ENCODE data around the gene PHF23. TPM values are rescaled to one million over a fixed set of nuclear protein-coding genes. Genes with fewer than 3 reads are reported as not detected.

PHF23 gene
- total and polyA plus RNA-seq, 9 of the 15 experiments (the other 6 are each of a cell fraction or from before 2014, with no cell fraction given), result 7.4 to 87.5 (median 33.7) TPM

DNA sequence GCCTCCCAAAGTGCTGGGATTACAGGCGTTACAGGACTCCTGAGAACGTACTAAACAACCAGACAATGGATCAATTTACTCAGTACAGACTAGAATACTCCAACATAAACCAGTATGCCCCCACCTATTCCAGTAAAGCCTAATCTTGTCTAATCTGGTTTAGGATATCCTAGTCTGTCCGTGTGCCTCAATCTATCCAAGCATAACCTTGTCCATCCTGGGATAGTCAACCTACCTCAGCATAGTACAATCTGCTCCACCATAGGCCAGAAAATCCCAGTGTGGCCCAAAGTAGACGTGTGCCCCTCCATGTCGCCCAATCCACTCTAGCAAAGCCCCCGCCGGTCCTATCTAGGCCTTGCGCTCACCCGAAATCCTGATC is 5.6 kb downstream of the PHF23 start:
- H3K9me1 ChIP-seq (ENCODE audit: control insufficient read depth, insufficient read depth, low read length), result peaks cover 4% of the 10 kb centered on the region
- H3K9me3 ChIP-seq (replicated peaks; ENCODE audit: control insufficient read depth, insufficient read depth, low read depth, low read length), result no peaks in the 10 kb centered on the region
- WGBS (ENCODE audit: insufficient coverage, low coverage, missing lambda C conversion rate), result 0% methylated on average over 9 of the region's 9 CpGs
- peaks cover 81% of the 10 kb centered on the region for H3K79me2 ChIP-seq (ENCODE audit: control insufficient read depth, insufficient read depth, low read length)
- intact Hi-C loops (cut with micrococcal nuclease) (no loop called here), in situ Hi-C loops (cut with MboI) (no loop called here)
- peaks cover 28 to 35% of the 10 kb centered on the region in 2 experiments; a peak in 4 of 5 replicates for H3K4me1 ChIP-seq (replicated peaks in 1 of 2; ENCODE audit: control insufficient read depth in 2 of 2, insufficient read depth in 2 of 2, low read length in 2 of 2)
- H3K27ac ChIP-seq (ENCODE audit: extremely low read depth, low read depth, low read length), result peak overlapping the region; percentile 89
- peaks cover 60% of the 10 kb centered on the region; the same call in 2 of the 3 replicates for H3K36me3 ChIP-seq (ENCODE audit: control insufficient read depth, insufficient read depth, low read length)
- ChIA-PET POLR2A (interaction anchor here (0.6 to 6.6 kb wide), 4 partner anchors 9 to 648 kb away, joined by 3 to 73 read pairs (median 6); partner anchors contain the start of genes ACADVL, DLG4 and GABARAP), CTCF (ENCODE audit: low intra/inter-chr PET ratio) (no interaction called here)
- peaks cover 12% of the 10 kb centered on the region for H4K20me1 ChIP-seq (replicated peaks; ENCODE audit: control insufficient read depth, insufficient read depth, low read length)
- FAIRE-seq (peak; percentile 19), ATAC-seq (no peak; the same call in 2 of the 3 replicates), DNase-seq (ENCODE audit: extremely low read depth in 1 of 4, low spot score in 3 of 4) (no peak)
- peak overlapping the region; percentile 95 to 97 for H3K9ac ChIP-seq (ENCODE audit: insufficient read depth in 1 of 2, low read depth in 2 of 2, low read length in 2 of 2)
- no peaks in the 10 kb centered on the region for H3K27me3 ChIP-seq (ENCODE audit: control insufficient read depth in 2 of 2, insufficient read depth in 2 of 2, low read length in 2 of 2)
- BruUV-seq (replicated peaks), result no TSS peak
- H3K4me3 ChIP-seq, result peak overlapping the region; percentile 73
- H3K4me2 ChIP-seq (ENCODE audit: insufficient read depth, low read length), result peak overlapping the region; percentile 91
- H2AFZ ChIP-seq (ENCODE audit: low read depth, low read length), result 0 out of 2 replicates have a peak overlapping the region, but pooled peaks have one; percentile 70
- TF ChIP-seq, protein P1, sequence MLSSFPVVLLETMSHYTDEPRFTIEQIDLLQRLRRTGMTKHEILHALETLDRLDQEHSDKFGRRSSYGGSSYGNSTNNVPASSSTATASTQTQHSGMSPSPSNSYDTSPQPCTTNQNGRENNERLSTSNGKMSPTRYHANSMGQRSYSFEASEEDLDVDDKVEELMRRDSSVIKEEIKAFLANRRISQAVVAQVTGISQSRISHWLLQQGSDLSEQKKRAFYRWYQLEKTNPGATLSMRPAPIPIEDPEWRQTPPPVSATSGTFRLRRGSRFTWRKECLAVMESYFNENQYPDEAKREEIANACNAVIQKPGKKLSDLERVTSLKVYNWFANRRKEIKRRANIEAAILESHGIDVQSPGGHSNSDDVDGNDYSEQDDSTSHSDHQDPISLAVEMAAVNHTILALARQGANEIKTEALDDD (IDR thresholded peaks at IDR 0.05), result peak; percentile 19; the same call in 1 of the 2 replicates
- TF ChIP-seq ESRRA (IDR thresholded peaks at IDR 0.05; ENCODE audit: borderline replicate concordance, low read depth), result no peak
- no peak for TF ChIP-seq ZSCAN32 (CRISPR knock-in tag; IDR thresholded peaks at IDR 0.05)
- TF ChIP-seq, protein P2, sequence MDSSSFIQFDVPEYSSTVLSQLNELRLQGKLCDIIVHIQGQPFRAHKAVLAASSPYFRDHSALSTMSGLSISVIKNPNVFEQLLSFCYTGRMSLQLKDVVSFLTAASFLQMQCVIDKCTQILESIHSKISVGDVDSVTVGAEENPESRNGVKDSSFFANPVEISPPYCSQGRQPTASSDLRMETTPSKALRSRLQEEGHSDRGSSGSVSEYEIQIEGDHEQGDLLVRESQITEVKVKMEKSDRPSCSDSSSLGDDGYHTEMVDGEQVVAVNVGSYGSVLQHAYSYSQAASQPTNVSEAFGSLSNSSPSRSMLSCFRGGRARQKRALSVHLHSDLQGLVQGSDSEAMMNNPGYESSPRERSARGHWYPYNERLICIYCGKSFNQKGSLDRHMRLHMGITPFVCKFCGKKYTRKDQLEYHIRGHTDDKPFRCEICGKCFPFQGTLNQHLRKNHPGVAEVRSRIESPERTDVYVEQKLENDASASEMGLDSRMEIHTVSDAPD (CRISPR knock-in tag; IDR thresholded peaks at IDR 0.05), result no peak
- TF ChIP-seq, protein P3, sequence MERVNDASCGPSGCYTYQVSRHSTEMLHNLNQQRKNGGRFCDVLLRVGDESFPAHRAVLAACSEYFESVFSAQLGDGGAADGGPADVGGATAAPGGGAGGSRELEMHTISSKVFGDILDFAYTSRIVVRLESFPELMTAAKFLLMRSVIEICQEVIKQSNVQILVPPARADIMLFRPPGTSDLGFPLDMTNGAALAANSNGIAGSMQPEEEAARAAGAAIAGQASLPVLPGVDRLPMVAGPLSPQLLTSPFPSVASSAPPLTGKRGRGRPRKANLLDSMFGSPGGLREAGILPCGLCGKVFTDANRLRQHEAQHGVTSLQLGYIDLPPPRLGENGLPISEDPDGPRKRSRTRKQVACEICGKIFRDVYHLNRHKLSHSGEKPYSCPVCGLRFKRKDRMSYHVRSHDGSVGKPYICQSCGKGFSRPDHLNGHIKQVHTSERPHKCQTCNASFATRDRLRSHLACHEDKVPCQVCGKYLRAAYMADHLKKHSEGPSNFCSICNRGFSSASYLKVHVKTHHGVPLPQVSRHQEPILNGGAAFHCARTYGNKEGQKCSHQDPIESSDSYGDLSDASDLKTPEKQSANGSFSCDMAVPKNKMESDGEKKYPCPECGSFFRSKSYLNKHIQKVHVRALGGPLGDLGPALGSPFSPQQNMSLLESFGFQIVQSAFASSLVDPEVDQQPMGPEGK (CRISPR knock-in tag; IDR thresholded peaks at IDR 0.05; ENCODE audit: borderline replicate concordance), result 0 out of 2 replicates have a peak, but pooled peaks have one; percentile 16
- TF ChIP-seq RBM17 (IDR thresholded peaks at IDR 0.05; ENCODE audit: borderline replicate concordance, low read depth, low read length), result no peak
- TF ChIP-seq TCF3 (CRISPR knock-in tag; IDR thresholded peaks at IDR 0.05), result no peak
- TF ChIP-seq ZFX (CRISPR knock-in tag; IDR thresholded peaks at IDR 0.05), result no peak; the same call in 1 of the 2 replicates
- TF ChIP-seq, protein P4, sequence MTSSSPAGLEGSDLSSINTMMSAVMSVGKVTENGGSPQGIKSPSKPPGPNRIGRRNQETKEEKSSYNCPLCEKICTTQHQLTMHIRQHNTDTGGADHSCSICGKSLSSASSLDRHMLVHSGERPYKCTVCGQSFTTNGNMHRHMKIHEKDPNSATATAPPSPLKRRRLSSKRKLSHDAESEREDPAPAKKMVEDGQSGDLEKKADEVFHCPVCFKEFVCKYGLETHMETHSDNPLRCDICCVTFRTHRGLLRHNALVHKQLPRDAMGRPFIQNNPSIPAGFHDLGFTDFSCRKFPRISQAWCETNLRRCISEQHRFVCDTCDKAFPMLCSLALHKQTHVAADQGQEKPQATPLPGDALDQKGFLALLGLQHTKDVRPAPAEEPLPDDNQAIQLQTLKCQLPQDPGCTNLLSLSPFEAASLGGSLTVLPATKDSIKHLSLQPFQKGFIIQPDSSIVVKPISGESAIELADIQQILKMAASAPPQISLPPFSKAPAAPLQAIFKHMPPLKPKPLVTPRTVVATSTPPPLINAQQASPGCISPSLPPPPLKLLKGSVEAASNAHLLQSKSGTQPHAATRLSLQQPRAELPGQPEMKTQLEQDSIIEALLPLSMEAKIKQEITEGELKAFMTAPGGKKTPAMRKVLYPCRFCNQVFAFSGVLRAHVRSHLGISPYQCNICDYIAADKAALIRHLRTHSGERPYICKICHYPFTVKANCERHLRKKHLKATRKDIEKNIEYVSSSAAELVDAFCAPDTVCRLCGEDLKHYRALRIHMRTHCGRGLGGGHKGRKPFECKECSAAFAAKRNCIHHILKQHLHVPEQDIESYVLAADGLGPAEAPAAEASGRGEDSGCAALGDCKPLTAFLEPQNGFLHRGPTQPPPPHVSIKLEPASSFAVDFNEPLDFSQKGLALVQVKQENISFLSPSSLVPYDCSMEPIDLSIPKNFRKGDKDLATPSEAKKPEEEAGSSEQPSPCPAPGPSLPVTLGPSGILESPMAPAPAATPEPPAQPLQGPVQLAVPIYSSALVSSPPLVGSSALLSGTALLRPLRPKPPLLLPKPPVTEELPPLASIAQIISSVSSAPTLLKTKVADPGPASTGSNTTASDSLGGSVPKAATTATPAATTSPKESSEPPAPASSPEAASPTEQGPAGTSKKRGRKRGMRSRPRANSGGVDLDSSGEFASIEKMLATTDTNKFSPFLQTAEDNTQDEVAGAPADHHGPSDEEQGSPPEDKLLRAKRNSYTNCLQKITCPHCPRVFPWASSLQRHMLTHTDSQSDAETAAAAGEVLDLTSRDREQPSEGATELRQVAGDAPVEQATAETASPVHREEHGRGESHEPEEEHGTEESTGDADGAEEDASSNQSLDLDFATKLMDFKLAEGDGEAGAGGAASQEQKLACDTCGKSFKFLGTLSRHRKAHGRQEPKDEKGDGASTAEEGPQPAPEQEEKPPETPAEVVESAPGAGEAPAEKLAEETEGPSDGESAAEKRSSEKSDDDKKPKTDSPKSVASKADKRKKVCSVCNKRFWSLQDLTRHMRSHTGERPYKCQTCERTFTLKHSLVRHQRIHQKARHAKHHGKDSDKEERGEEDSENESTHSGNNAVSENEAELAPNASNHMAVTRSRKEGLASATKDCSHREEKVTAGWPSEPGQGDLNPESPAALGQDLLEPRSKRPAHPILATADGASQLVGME (CRISPR knock-in tag; IDR thresholded peaks at IDR 0.05), result no peak
- TF ChIP-seq, protein P5, sequence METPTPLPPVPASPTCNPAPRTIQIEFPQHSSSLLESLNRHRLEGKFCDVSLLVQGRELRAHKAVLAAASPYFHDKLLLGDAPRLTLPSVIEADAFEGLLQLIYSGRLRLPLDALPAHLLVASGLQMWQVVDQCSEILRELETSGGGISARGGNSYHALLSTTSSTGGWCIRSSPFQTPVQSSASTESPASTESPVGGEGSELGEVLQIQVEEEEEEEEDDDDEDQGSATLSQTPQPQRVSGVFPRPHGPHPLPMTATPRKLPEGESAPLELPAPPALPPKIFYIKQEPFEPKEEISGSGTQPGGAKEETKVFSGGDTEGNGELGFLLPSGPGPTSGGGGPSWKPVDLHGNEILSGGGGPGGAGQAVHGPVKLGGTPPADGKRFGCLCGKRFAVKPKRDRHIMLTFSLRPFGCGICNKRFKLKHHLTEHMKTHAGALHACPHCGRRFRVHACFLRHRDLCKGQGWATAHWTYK (CRISPR knock-in tag; IDR thresholded peaks at IDR 0.05), result no peak

Measured in K562 (cell line).